IMR-90 (cell line): ENCODE measurements around the gene ETF1. TPM values are rescaled to one million over a fixed set of nuclear protein-coding genes. Genes with fewer than 3 reads are reported as not detected.

ENCODE experiments used
- ATAC-seq: fragments of 200-7000 bp; cut with Tn5 transposase; 2 replicates; pipeline ENCODE4 v1.9.1; 2020; ENCODE audit warnings: low read depth, mild to moderate bottlenecking, moderate library complexity
- BruUV-seq: library from RNA; stranded (reverse); fragments of 400-500 nt; replicated peaks from 2 replicates; lab custom pipeline; 2021; lab: Mats Ljungman, UMichigan
- CTCF ChIA-PET: fragments of 300-600 bp; formaldehyde crosslinking; extraction: SDS; loops from one replicate; lab custom pipeline; 2021; ENCODE audit warnings: antibody characterized with exemption; lab: Yijun Ruan, JAX
- POLR2A ChIA-PET: fragments of 300-600 bp; sonication (Branson Sonifier 250); formaldehyde crosslinking; loops from one replicate; lab custom pipeline; 2022; ENCODE audit warnings: antibody characterized with exemption; ENCODE audit not compliant: unreplicated experiment; lab: Charles Lee
- DNase-seq: peaks from one replicate; pipeline ENCODE4 v3.0.0; 2013
- H2AFZ ChIP-seq: replicated peaks from 2 replicates; pipeline ENCODE3; 2013; ENCODE audit warnings: low read length, mild to moderate bottlenecking; ENCODE audit not compliant: poor library complexity
- H2AK5ac ChIP-seq: 2 replicates; pipeline ENCODE4 v1.6.1; 2013; ENCODE audit warnings: low read depth, low read length, inconsistent platforms
- H2AK9ac ChIP-seq: replicated peaks from 2 replicates; pipeline ENCODE3; 2013; ENCODE audit warnings: mild to moderate bottlenecking, low read depth, low read length, moderate library complexity; ENCODE audit not compliant: poor library complexity
- H2BK120ac ChIP-seq: 2 replicates; pipeline ENCODE4 v1.6.1; 2013; ENCODE audit warnings: low read depth, low read length, inconsistent platforms
- H2BK15ac ChIP-seq: 3 replicates; pipeline ENCODE4 v1.6.1; 2013; ENCODE audit warnings: low read depth, low read length, inconsistent platforms
- H2BK20ac ChIP-seq: 2 replicates; pipeline ENCODE4 v1.6.1; 2013; ENCODE audit warnings: low read depth, mild to moderate bottlenecking, inconsistent platforms, low read length, moderate library complexity
- H2BK5ac ChIP-seq: 2 replicates; pipeline ENCODE4 v1.6.1; 2013; ENCODE audit warnings: mild to moderate bottlenecking, low read depth, low read length, inconsistent platforms; ENCODE audit not compliant: poor library complexity, severe bottlenecking
- H3K14ac ChIP-seq: replicated peaks from 2 replicates; pipeline ENCODE4 v1.6.1; 2013; ENCODE audit warnings: low read depth, low read length, inconsistent platforms
- H3K18ac ChIP-seq: 2 replicates; pipeline ENCODE4 v1.6.1; 2013; ENCODE audit warnings: low read depth, low read length, control low read depth
- H3K23ac ChIP-seq: 2 replicates; pipeline ENCODE4 v1.6.1; 2013; ENCODE audit warnings: low read depth, low read length, inconsistent platforms
- H3K27ac ChIP-seq: 2 replicates; pipeline ENCODE4 v1.5.1; 2013; ENCODE audit warnings: mild to moderate bottlenecking, control low read depth, low read length; ENCODE audit not compliant: insufficient read depth
- H3K27me3 ChIP-seq: 2 replicates; pipeline ENCODE4 v1.6.1; 2013; ENCODE audit warnings: low read length; ENCODE audit not compliant: control insufficient read depth, insufficient read depth
- H3K36me3 ChIP-seq: 2 replicates; pipeline ENCODE4 v1.6.1; 2013; ENCODE audit warnings: low read length, mixed read lengths; ENCODE audit not compliant: control insufficient read depth, insufficient read depth
- H3K4ac ChIP-seq: 2 replicates; pipeline ENCODE4 v1.6.1; 2013; ENCODE audit warnings: low read depth, low read length, inconsistent platforms
- H3K4me1 ChIP-seq: 2 replicates; pipeline ENCODE4 v1.6.1; 2013; ENCODE audit warnings: low read length, mixed read lengths; ENCODE audit not compliant: control insufficient read depth, insufficient read depth
- H3K4me2 ChIP-seq: 2 replicates; pipeline ENCODE4 v1.6.1; 2013; ENCODE audit warnings: low read depth, mild to moderate bottlenecking, control low read depth, low read length, moderate library complexity
- H3K4me3 ChIP-seq: 2 replicates; pipeline ENCODE4 v1.5.1; 2013; ENCODE audit warnings: low read depth, mild to moderate bottlenecking, control low read depth, low read length, moderate library complexity; ENCODE audit not compliant: insufficient read depth
- H3K56ac ChIP-seq: 2 replicates; pipeline ENCODE4 v1.6.1; 2013; ENCODE audit warnings: low read length, inconsistent platforms; ENCODE audit not compliant: insufficient read depth; ENCODE audit errors: extremely low read depth
- H3K79me1 ChIP-seq, 2 experiments: 2 replicates each; pipeline ENCODE4 v1.6.1; 2013; ENCODE audit warnings: low read length in 2 of 2, inconsistent platforms in 1 of 2, low read depth in 1 of 2
- H3K9ac ChIP-seq: 2 replicates; pipeline ENCODE4 v1.6.1; 2013; ENCODE audit warnings: low read depth, low read length, control low read depth
- H3K9me1 ChIP-seq: 2 replicates; pipeline ENCODE4 v1.6.1; 2013; ENCODE audit warnings: low read length, inconsistent platforms; ENCODE audit not compliant: insufficient read depth
- H3K9me3 ChIP-seq: 2 replicates; pipeline ENCODE4 v1.6.1; 2013; ENCODE audit warnings: low read length; ENCODE audit not compliant: control insufficient read depth, insufficient read depth
- H4K20me1 ChIP-seq: 2 replicates; pipeline ENCODE4 v1.6.1; 2013; ENCODE audit warnings: low read length, inconsistent platforms; ENCODE audit not compliant: insufficient read depth
- H4K5ac ChIP-seq: 2 replicates; pipeline ENCODE4 v1.6.1; 2013; ENCODE audit warnings: mild to moderate bottlenecking, low read depth, low read length, control low read depth
- H4K8ac ChIP-seq, 2 experiments: 2 replicates each; pipeline ENCODE4 v1.6.1; 2013; ENCODE audit warnings: low read depth in 2 of 2, low read length in 2 of 2, control low read depth in 1 of 2, inconsistent platforms in 1 of 2
- H4K91ac ChIP-seq: 2 replicates; pipeline ENCODE4 v1.6.1; 2013; ENCODE audit warnings: low read depth, low read length, inconsistent platforms; ENCODE audit not compliant: insufficient read depth
- CEBPB ChIP-seq: IDR thresholded peaks from 2 replicates; pipeline ENCODE4 v1.6.1; 2012; ENCODE audit warnings: low read depth, low read length, improper control_type of control experiment
- CTCF ChIP-seq: conservative IDR thresholded peaks from 2 replicates; pipeline ENCODE4 v1.5.1; 2012; ENCODE audit warnings: mild to moderate bottlenecking, low read depth, low read length, improper control_type of control experiment
- ELK1 ChIP-seq: fragments of 150-350 bp; IDR thresholded peaks from 2 replicates; pipeline ENCODE4 v1.6.1; 2016; ENCODE audit warnings: low read depth, mild to moderate bottlenecking, low read length, moderate library complexity, borderline replicate concordance
- MAFK ChIP-seq: IDR thresholded peaks from 2 replicates; pipeline ENCODE4 v1.6.1; 2012; ENCODE audit warnings: low read depth, low read length, improper control_type of control experiment
- MAZ ChIP-seq: IDR thresholded peaks from 2 replicates; pipeline ENCODE4 v1.6.1; 2012; ENCODE audit warnings: low read depth, mild to moderate bottlenecking, low read length, improper control_type of control experiment, moderate library complexity, borderline replicate concordance
- RAD21 ChIP-seq: IDR thresholded peaks from 2 replicates; pipeline ENCODE4 v1.6.1; 2012; ENCODE audit warnings: low read length, improper control_type of control experiment
- SMC3 ChIP-seq: fragments of 150-350 bp; IDR thresholded peaks from 2 replicates; pipeline ENCODE4 v1.6.1; 2016; ENCODE audit warnings: low read depth, mild to moderate bottlenecking, antibody characterized with exemption, low read length, moderate library complexity
- WGBS, 2 experiments: methylation state at CpG; one replicate each; pipeline versions ENCODE4 v1.1.5 to v1.1.7; 2013; ENCODE audit warnings: missing lambda C conversion rate in 2 of 2; ENCODE audit not compliant: insufficient read length in 1 of 2; ENCODE audit errors: extremely low coverage in 2 of 2; 5-methylcytosine and 5-hydroxymethylcytosine counted together
- dilution Hi-C: fragments of 300-500 bp; cut with HindIII; formaldehyde crosslinking; loops from one replicate; pipeline ENCODE4 v1.14.3; 2018; ENCODE audit warnings: low sequenced_read_pairs; ENCODE audit not compliant: unreplicated experiment
- in situ Hi-C: fragments of 300-500 bp; cut with MboI; formaldehyde crosslinking; loops from 3 replicates; pipeline ENCODE4 v1.14.3; 2019; ENCODE audit warnings: low sequenced_read_pairs, inconsistent platforms, mixed read lengths
- intact Hi-C: fragments of 100-400 bp; cut with micrococcal nuclease; formaldehyde crosslinking; loops from 2 replicates; pipeline ENCODE4 v1.10.0; 2022
- polyA plus RNA-seq, 3 experiments: library from polyadenylated mRNA; depleted of rRNA; stranded (reverse); fragments of >200 nt; gene quantifications; 2 replicates each; pipeline ENCODE4 v1.2.3, GENCODE V29; 2012; ENCODE audit warnings: low replicate concordance in 1 of 3
- total RNA-seq: library from RNA; depleted of rRNA; stranded (reverse); fragments of >200 nt; gene quantifications from 2 replicates; pipeline ENCODE4 v1.2.3, GENCODE V29; 2012

The ETF1 gene
- total and polyA plus RNA-seq, 2 of the 4 experiments (the other 2 are of a cell fraction): 53.2 to 126 TPM

- Histone ChIP-seq H3K14ac (no peak overlapping the region), H3K18ac (no peak overlapping the region), H3K4me1 (peaks cover 2% of the 10 kb centered on the region), H4K20me1 (peaks cover 49% of the 10 kb centered on the region), H3K9ac (no peak overlapping the region), H3K9me3 (no peaks in the 10 kb centered on the region), H2BK120ac (no peak overlapping the region), H3K27me3 (no peaks in the 10 kb centered on the region), H3K4me2 (no peak overlapping the region), H3K9me1 (0 out of 2 replicates have a peak, but pooled peaks cover 4% of the 10 kb centered on the region), H2AK5ac (no peak overlapping the region), H4K5ac (no peak overlapping the region), H3K23ac (no peak overlapping the region; the same call in 1 of the 2 replicates), H2BK5ac (no peak overlapping the region), H3K36me3 (peaks cover 63% of the 10 kb centered on the region), H3K4ac (no peak overlapping the region), H2AFZ (no peak overlapping the region), H3K56ac (no peak overlapping the region), H2BK15ac (no peak overlapping the region), H4K91ac (no peak overlapping the region), H3K79me1 (peaks cover 48 to 67% of the 10 kb centered on the region in 2 experiments), H4K8ac (no peak overlapping the region), H2BK20ac (no peak overlapping the region), H3K4me3 (no peak overlapping the region), H2AK9ac (no peak overlapping the region), H3K27ac (no peak overlapping the region)
- POLR2A ChIA-PET: interaction anchor here (0.6 kb wide), 1 partner anchor 50 kb away, joined by 3 read pairs; no protein-coding TSS in a partner anchor
- no TSS peak for BruUV-seq
- in situ Hi-C loops: loop anchor here (10.0 kb wide), 1 partner anchor 695 kb away; no protein-coding TSS in a partner anchor
- dilution Hi-C loops: no loop called here
- ATAC-seq (no peak), DNase-seq (peak; percentile 40)
- TF ChIP-seq MAZ: no peak
- no peak for TF ChIP-seq CEBPB
- TF ChIP-seq SMC3: no peak
- no peak for TF ChIP-seq RAD21
- TF ChIP-seq ELK1: no peak
- no peak for TF ChIP-seq CTCF
- no peak for TF ChIP-seq MAFK
- WGBS, 2 experiments: 100% methylated on average over 3 of the region's 7 CpGs; no CpG with 5 or more reads in 1 of the 2 experiments
- CTCF ChIA-PET: no interaction called here
- intact Hi-C loops: no loop called here
Observed at GRCh38 chr5:138569782-138570181, 26.7 kb upstream of the ETF1 start.
